Activated CD4-positive, CD25-positive, alpha-beta regulatory T cell treated with anti-CD3 and anti-CD28 coated beads, Interleukin-2, amount 50 U/mL, for 24 hours (primary cell): ENCODE measurements around the gene DMBX1.

ENCODE experiments used
- ATAC-seq, 2 donors: fragments of 150-1000 bp; cut with Tn5 transposase; one replicate each; pipeline ENCODE4 v1.10.0; 2021; ENCODE audit warnings: mild to moderate bottlenecking in 1 of 2, moderate library complexity in 1 of 2

DMBX1 gene

DNA sequence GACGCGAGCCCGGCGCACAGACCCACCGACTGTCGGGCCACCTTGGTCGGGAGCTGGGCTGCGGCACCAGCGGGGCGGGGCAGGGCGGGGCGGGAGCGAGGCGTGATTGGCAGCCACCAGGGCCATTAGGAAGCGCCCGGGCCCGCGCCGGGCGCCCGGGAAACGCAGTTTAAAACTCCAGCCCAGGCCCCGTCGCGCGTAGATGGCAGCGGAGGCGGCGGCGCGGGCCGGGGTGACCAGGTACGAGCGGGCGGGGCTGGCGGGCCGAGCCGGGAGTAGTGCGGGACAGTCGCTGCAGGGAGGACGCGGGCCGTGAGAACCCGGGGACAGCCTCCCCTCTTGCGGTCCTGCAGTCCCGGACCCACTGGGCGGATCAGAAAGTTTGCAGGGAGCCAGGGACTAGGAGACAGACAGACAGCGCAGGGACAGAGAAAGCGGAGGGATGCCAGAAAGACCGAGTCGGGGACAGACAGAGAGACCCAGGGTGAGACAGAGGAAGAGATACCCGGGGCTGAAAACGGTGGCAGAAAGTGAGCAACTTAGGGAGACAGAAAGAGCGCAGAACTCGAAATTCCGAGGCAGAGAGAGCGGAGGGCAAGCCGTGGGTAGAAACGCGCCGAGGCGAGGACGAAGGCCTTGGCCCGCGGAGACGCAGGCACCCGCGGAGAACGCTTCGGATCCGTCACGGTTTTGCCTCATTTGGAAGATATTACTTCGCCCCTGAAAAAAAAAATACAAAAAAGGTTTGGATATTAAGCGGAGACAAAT is at the start of gene DMBX1:
Gene DMBX1 (plus strand): TSS at position 199 of the 768 bp plus-strand sequence. CDS start 17,175 bp downstream, outside the sequence.
- peak in 1 of 2 donors; percentile 49 for ATAC-seq

DNA sequence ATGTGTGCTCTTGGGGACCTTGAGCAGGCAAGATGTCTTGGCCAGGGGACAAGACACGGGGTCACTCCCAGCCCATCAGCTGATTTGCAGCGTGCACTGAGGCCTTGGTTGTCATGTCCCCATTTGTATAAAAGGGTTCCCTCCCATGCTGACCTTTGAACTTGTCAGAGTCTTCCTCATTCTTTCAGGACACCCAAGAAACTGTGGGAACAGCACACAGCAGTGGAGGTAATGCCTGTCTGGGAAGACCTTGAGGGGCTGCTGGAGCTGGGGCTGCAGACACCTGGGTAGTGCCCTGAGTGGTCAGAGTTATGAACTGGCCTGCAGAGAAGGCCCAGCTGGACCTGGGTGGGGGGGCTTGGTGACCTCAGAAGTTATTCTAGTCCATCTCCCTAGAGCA is 49.2 kb upstream of the DMBX1 start:
- no peak for ATAC-seq

DNA sequence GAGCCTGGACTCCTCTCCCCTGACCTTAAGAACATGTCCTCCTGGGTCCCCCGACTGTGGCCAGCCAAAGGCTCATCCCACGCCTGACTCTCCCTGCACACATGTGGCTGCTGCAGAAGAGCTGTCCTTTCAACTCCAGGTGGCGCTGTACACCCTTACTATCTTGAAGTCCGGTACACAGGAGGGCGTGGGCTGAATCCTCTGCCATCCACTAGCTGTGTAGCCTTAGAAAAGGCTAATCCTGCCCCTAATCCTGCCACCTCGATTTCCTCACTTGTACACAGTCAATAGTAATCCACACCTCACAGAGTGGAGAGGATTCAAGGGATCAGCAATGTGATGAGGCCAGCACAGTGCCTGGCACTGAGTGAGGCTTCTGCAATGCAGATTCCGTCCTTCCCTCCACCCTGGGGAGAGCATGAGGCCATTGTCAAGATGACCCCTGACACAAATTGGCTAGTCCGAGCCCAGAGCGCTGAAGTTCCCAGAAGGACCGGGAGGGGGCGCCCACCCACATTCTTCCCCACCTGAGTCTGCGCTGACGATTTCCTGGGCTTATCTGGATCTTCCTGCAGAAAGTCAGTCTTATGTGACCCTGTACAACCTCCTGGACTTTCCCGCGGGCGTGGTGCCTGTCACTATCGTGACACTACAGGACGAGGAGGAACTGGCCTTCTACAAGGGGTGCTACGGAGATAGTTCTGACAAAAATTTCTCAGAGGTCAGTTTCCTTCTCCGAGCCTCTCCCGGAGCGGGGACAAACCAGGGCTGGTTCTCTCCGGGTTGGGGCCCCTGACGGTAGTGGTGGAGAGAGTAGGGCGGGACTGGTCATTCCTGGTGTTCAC is 47.1 kb upstream of the DMBX1 start:
- peak; percentile 58 to 70 for ATAC-seq

DNA sequence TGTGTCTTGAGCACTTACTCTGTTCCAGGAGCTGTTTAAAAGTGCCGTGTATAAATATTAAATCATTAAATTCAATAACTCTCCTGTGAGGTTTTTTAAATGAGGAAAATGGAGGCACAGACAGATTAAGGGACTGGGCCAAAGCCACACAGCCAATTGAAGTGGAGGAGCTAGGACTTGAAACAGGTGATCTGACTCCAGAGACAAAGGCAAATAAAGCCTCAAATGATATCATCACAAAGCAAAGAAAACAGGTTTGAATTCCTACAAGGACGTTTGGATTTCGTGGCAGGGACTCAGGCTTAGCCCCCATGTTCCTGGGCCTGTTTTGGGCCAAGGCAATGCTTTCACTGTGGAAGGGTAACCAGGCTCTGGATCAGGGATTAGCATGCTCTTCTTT is 45.2 kb upstream of the DMBX1 start:
- no peak for ATAC-seq

DNA sequence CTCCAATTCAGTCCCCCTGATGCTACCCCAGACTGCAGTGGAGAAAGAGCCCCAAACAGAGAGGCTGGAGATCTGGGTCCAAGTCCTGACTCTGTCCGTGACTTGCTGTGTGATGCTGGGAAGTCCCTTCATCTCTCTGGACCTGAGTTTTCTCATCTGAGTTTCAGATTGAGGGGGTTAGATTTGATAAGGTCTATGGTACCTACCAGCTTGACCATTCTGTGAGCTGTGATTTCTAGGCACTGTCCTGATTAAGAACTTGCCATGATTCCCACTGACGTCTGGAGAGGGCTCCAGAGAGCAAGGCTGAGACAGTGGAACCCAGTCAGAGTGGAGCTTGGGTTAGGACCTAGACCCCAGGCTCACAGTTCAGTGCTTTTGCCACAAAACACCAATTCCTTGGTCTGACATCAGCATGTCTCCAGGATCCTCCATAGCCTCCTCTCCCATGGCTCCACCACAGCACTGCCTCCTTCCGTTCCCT is 43.8 kb upstream of the DMBX1 start:
- no peak for ATAC-seq

DNA sequence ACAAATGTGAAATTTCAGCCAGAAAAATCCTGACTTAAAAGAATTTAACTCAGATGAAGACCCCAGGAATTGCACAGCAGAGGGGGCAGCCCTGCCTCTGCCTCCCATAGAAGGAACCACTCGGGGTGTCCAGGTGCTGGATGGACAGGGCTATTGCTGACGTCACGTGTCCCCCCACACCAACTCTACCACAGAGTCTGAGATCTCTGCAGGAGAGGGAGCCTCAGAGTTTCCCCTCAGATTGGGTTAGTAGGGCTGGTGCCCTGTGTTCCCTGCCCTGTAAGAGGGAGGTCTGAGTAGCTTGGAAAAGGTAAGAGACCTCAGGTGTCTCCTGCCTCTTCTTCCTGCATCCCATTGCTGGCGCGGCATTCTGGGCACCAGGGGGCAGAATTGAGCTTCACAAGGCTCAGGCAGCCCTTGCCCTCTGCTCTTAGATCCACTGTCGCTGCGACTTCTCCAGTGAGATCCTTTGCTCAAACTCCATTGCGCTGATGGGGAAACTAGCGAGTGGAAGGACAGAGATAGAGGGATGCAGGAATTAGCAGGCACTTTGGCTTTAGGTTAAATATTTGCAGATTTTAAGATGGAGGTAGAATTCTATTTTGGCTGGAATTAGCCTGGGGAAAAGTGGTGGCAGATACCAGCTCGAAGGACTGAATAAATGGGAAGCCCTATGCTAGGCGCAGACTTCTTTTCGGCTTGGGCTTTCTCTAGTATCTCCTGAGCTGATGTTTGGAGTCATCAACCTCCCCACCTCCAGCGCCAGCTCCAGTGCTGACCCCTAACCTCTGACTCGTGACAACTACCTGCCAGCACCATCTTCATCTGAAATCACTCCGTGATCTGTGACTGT is 42.8 kb upstream of the DMBX1 start:
- peak; percentile 33 to 50 for ATAC-seq

DNA sequence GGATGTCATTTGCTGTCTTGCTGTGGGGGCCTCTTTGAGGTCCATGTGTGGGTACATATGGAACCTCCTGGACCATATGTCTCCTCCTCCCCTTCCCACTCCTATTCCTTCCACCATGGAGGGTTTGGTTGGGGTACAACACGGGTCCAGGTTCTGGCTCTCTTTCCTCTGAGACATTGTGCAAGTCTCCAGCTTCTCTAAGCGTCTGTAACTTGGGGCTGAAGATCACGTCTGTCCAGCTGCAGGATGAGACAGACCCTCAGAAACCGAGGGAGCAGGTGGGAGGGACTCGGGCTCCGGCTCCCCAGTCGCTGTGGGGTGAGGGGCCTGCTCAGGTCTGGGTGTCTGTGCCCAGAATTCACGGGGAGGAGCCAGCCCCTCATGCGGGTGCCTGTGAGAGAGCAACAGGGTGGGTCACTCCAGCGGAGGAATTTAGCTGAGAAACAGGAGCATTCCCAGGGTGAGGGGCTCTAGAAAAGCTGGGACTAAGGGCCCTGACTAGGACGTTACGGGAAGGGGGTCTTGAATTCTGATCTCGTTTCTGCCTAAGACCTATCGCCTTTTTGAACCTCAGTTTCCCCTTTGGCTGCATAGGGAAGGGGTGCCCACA is 42.0 kb upstream of the DMBX1 start:
- no peak for ATAC-seq

DNA sequence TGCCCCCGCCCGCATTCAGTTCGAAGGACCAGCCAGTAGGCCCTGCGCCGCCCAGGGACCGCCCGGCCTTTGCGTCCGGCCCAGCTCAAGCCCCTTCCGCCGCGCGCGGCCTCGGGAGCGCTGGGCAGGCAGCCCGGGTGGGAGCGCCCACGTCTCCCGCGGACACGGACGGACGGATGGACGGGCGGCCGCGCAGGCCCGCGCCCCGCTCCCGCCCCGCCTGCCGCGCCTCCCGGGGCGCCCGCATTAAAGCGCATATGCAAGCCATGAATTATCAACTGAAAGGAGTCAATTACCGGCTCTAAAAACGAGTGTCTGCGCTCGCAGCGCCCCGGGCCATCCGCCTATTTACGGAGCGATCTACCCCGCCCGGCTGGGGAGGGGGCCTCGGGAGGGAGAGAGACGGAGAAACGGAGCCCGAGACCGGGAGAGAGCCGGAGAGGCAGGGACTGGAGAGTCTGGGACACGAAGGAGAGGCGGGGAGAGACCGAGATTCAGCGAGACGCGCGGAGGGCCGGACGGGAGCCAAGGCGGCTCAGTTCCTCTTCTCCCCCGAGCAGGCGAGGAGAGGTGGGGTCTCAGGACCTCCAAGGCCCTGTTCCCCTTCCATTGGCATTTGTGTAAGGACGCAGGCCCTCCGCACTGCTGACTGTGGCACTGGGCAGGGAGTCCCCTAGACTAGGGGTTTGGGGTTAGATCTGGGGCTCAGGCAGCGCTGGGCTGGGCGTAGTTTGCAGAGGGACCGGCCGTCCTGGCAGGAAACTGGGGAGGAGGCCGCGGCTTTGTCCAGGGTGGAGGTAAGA is 41.3 kb upstream of the DMBX1 start:
- no peak for ATAC-seq

DNA sequence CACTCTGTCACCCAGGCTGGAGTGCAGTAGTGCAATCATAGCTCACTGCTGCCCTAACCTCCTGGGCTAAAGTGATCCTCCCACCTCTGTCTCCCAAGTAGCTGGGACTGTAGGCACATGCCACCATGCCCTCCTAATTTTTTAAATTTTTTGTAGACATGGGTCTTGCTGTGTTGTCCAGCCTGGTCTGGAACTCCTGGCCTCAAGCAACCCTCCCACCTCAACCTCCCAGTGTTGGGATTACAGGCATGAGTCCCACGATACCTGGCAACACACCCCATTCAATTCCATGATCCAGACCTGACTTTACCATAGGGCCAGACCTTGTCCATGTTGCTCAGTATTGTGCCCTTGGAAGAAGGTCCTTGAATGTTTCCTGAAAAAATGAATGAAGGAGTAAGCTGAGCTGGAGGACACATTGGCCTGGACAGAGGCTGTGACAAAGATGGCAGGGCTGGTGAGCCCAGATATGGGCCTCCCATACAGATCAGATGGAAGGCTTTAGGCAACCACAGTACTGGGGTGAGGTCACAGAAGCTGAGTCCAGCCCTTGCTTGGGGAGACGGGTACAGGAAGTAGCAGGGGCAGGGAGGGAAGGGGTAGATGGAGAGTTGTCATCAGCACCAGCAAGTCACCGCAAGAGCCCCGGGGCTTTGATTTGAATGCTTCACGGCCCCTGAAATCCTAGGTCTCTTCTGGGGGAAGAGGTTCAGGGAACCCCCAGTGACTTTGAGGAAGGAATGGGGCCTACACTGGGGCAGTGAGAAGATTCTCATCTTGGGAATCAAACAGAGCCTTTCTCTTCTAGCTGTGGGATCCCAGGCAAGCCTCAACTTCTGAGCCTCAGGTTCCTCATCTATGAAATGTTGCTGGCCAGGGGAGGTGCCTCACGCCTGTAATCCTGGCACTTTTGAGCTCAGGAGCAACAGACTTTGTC is 40.1 kb upstream of the DMBX1 start:
- ATAC-seq: no peak

DNA sequence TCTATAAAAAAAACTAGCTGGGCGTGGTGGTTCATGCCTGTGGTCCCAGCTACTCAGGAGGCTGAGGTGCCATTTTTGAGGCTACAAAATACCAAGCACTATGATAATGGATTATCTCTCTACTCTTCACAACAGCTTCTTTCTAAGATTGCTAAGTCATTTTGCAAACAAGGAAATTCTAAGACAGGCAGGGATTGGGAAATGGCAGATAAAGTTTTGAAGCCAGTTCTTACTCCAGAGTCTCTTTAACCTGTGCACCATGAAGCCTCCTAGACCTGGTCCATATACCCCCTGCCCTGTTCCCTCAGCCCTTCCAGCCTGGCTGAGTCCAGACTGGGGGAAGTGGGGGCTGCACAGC is 39.5 kb upstream of the DMBX1 start:
- ATAC-seq: no peak

DNA sequence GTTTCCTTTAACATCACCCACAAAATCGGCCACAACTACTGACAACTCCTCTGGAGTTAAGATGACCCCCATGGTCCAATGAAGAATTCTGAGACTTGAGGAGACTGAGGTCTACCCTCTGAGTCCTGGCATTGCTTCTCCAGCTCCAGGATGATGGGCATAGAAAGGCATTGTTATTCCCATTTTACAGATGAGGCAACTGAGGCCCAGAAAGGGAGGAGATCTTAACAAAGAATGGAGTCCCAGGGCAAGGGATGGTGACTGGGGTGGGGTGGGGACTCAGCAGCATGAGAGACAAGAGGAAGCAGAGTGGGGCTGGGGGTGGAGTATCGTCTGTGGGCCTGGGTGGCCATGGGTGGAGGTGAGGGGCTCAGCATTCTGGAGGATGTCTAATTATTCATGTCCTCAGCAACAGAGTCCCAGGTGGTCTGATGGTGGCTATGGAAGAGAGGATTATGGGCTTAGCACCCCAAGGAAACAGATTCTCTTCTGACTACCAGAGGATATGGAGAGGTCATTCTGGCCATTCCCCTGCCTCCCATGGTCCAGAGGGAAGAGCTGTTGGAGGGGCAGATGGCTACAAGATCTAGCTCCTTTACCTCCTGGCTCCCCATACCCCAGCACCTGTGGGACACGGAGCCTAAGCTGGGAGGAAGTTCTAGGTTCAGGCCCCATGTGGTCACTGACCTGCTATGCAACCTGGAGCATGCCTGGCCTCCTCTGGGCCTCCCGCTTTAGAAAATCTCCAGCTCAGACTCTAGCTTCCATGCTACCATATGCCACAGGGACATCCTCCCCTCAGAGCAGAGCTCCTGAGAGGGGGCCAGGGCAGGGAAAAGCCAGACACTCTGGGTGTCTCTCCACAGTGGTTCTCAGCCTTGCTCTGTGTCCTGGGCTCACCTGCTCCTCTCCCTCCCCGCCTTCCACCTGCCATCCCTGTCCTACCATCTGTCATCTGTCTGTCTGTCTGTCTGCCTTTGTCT is 37.4 kb upstream of the DMBX1 start:
- ATAC-seq: no peak

DNA sequence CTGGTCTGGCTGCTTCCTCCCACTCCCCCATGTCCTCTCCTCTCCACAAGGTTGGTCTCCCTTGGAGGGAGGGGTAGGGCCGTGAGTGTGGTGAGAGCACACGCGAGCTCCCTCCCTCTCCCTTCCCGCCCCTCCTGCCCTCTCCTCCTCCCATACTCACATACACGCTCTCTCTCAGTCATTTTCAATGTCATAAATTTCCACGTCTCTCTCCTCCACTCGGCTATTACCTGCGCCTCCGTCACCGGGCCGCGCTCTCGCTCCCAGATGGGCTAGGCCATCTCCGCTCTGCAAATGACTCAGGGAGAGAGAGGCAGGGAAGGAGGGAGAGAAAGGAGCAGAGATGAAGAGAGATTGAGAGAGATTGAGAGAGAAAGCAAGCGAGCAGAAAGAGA is 36.7 kb upstream of the DMBX1 start:
- no peak for ATAC-seq

DNA sequence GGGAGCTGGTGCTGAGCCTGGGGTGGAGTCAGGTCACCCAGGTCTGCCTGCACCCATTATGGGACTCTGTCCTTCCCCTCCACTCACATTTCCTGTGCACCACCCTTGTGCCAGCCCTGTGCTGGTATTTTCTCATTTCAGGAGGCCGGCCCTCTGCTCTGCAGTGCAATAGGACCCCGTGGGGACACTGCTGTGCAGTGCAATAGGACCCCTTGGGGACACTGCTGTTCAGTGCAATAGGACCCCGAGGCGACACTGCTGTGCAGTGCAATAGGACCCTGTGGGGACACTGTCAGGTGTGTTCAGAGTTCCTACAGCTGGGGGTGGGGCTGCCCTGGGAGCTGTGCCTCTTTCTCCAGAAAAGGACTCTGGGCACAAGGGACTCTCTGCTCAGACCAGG is 36.2 kb upstream of the DMBX1 start:
- no peak for ATAC-seq

DNA sequence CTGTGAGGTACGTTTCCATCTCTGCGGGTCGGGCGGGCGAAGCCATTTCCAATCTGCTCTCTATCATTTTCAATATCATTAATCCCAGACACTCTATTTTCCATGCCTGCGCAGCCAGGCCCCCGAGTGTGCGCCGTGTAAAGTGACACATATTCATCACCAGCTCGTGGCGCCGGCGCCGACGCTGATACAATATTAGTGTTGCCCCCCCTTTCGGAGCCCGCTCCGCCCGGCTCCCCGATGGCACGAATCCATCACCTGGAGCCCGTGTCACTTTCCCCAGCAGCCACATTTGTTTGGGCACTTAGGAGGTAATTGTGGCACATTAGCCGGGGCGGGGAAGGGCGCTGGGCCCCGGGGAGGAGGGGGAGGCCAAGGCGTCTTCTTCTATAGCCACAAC is 33.7 kb upstream of the DMBX1 start:
- ATAC-seq: no peak

DNA sequence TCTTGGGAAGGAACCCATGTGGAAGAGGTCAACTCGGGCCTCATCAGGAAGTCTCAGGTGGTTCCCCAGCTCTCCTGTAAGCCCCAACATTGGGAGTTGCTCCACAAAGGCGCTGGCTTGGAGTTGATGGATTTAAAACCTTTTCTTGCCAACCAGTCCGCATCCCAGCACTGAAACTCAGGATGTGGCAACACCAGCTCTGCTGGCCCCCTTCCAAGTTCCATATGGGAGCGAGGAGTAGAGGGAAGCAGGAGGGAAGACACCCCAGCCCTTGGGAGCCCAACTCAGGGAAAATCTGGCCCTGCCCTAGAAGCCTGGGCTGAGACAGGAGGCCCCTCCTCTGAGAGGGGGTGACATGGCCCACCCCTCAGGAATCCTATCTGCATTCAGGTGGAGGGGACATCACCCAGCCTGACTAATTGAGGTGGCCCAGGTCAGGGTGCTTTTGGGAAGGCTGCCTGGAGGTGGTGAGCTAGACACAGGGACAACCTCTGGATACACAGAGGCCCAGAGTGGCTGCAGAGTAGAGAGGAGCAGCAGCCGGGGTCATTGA is 33.1 kb upstream of the DMBX1 start:
- ATAC-seq: no peak

DNA sequence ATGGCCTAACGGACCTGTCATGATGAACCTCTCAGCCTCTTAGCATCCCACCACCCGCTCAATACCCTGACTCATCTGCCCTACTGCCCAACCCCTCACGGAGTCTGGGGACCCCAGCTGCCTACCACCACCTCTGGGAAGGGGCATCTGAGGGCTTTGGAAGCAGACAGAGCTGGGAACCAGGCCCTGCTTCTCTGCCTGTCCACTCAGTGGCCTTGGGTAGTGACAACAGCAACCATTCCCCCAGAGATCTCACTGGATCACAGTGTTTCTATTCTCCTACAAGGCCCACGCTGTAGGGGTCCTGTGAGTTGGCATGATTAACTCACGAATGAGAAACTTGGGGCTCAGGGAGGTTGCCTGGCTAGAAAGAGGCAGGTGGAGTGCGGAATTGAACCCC is 32.5 kb upstream of the DMBX1 start:
- no peak for ATAC-seq

DNA sequence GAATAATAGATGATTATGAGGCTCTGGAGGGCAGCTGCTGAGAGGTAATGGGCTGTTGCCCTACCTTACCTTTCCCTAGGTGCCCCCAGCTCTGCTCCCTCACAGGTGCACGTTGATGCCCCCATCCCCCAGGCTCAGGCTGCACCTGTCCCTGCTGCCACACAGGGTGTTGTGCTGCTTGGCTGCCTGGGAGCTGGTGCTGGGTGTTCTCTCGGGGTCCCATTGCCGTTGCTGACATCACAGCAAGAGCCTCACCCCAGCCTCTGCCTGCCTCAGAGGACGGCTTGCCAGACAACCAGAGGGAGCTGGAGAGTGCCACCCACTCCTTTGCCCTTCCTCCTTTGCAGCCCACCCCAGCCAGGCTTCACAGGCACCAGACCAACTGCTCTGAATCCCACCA is 31.4 kb upstream of the DMBX1 start:
- no peak for ATAC-seq

DNA sequence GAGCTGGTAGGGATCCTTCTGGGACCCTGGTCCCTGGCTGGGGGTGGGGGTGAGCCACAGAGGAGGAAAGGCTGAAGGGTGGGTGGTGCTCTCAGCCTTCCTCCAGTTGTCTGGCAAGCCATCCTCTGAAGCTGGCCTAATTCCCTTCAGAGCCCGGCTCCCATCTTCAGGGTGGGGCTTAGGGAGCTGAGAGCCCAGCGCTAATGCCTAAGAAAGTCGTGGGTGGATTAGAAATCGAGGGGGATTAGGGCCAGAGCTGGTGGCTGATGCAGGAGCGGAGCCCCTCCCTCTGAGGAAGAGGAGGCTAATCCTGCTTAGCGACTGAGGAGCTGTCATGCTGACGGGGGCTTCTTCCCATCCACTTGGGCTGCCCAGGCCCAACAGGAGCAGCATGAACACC is 30.8 kb upstream of the DMBX1 start:
- ATAC-seq: no peak

DNA sequence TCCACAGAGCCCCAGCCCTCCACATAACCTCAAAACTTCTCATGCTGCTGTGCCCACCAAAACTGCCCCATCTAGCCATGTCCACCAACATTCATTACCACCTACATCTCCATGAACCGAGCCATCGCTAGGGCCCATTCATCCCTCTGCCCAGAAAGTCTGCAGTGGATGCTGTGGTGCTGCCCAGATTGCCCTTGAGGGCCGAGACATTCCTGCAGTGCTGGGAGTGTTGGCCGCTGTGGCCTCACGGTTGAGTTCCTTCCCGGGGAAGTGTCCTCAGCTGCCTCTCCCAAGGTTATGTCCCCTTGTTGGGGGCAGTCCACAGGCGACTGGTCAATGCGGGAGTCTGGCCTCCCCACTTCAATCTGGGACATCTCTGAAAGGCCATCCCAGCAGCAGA is 30.3 kb upstream of the DMBX1 start:
- ATAC-seq: no peak
